HepG2 (cell line): ENCODE data around the gene TBX21. TPM values are rescaled to one million over a fixed set of nuclear protein-coding genes. Genes with fewer than 3 reads are reported as not detected.

Experiments used
- E2F5 ChIP-seq: sonication (generic); formaldehyde crosslinking; conservative IDR thresholded peaks from 2 replicates; pipeline ENCODE4 v1.4.0; 2020; ENCODE audit warnings: missing genetic modification reagents
- KAT7 ChIP-seq: IDR thresholded peaks from 2 replicates; pipeline ENCODE4 v1.6.1; 2018; ENCODE audit warnings: borderline replicate concordance, missing compliant biosample characterization
- KDM3A ChIP-seq: IDR thresholded peaks from 2 replicates; pipeline ENCODE4 v1.6.1; 2018; ENCODE audit warnings: low read depth, missing compliant biosample characterization
- LBX2 ChIP-seq: sonication (generic); formaldehyde crosslinking; IDR thresholded peaks from 2 replicates; pipeline ENCODE4 v1.5.0; 2020; ENCODE audit warnings: missing genetic modification reagents, mild to moderate bottlenecking, borderline replicate concordance
- MAFF ChIP-seq: IDR thresholded peaks from 2 replicates; pipeline ENCODE4 v1.6.1; 2011; ENCODE audit warnings: low read depth, low read length, improper control_type of control experiment
- MED1 ChIP-seq: sonication (generic); formaldehyde crosslinking; IDR thresholded peaks from 2 replicates; pipeline ENCODE4 v1.4.0; 2020; ENCODE audit warnings: missing genetic modification reagents
- NCOA1 ChIP-seq: sonication (generic); formaldehyde crosslinking; IDR thresholded peaks from 2 replicates; pipeline ENCODE4 v1.9.0; 2021; ENCODE audit warnings: missing genetic modification reagents
- SCMH1 ChIP-seq: sonication (generic); formaldehyde crosslinking; IDR thresholded peaks from 2 replicates; pipeline ENCODE4 v1.9.0; 2021; ENCODE audit warnings: missing genetic modification reagents, mild to moderate bottlenecking, borderline replicate concordance
- SNAPC2 ChIP-seq: sonication (generic); formaldehyde crosslinking; IDR thresholded peaks from 2 replicates; pipeline ENCODE4 v1.8.1; 2022; ENCODE audit warnings: mild to moderate bottlenecking, missing genetic modification reagents
- TFDP2 ChIP-seq: sonication (generic); formaldehyde crosslinking; IDR thresholded peaks from 2 replicates; pipeline ENCODE4 v1.4.0; 2020; ENCODE audit warnings: missing genetic modification reagents
- ZBED4 ChIP-seq: sonication (generic); formaldehyde crosslinking; IDR thresholded peaks from 2 replicates; pipeline ENCODE4 v1.4.0; 2020; ENCODE audit warnings: missing genetic modification reagents, borderline replicate concordance
- ZNF33A ChIP-seq: sonication (generic); formaldehyde crosslinking; IDR thresholded peaks from 2 replicates; pipeline ENCODE4 v1.5.1; 2020; ENCODE audit warnings: missing genetic modification reagents, mild to moderate bottlenecking, moderate library complexity, borderline replicate concordance
- ZNF503 ChIP-seq: sonication (generic); formaldehyde crosslinking; IDR thresholded peaks from 2 replicates; pipeline ENCODE4 v1.4.0; 2020; ENCODE audit warnings: missing genetic modification reagents
- ZNF678 ChIP-seq: sonication (generic); formaldehyde crosslinking; IDR thresholded peaks from 2 replicates; pipeline ENCODE4 v1.4.0; 2020; ENCODE audit warnings: mild to moderate bottlenecking, missing genetic modification reagents
- ZSCAN20 ChIP-seq: sonication (generic); formaldehyde crosslinking; IDR thresholded peaks from 2 replicates; pipeline ENCODE4 v1.4.0; 2020; ENCODE audit warnings: missing genetic modification reagents, mild to moderate bottlenecking, borderline replicate concordance
- polyA plus RNA-seq, 8 experiments: library from polyadenylated mRNA; depleted of rRNA in 3 of 8; stranded (reverse) in 7 of 8; unstranded in 1 of 8; fragments of >200 nt; fragmentation: Illumina TruSeq in 4 of 8; extraction: Trizol in 4 of 8; gene quantifications; 2 replicates each; pipeline versions ENCODE4 v1.2.1 to v1.2.3, GENCODE V29; 2011 to 2016; ENCODE audit warnings: low read depth in 4 of 8, missing spikeins in 1 of 8, mixed read lengths in 1 of 8; ENCODE audit not compliant: insufficient read depth in 1 of 8
- total RNA-seq, 5 experiments: library from RNA; depleted of rRNA; stranded (reverse); fragments of >200 nt; fragmentation: Illumina TruSeq; extraction: Trizol; gene quantifications; 2 replicates each; pipeline ENCODE4 v1.2.3, GENCODE V29; 2016; ENCODE audit warnings: low read depth in 1 of 5
- TF ChIP-seq, protein P1 (sequence below): sonication (generic); formaldehyde crosslinking; IDR thresholded peaks from 2 replicates; pipeline ENCODE4 v1.4.0; 2020; ENCODE audit warnings: mild to moderate bottlenecking, missing genetic modification reagents
- TF ChIP-seq, protein P2 (sequence below): sonication (generic); formaldehyde crosslinking; IDR thresholded peaks from 2 replicates; pipeline ENCODE4 v1.8.1; 2023; ENCODE audit warnings: missing genetic modification reagents, inconsistent platforms, borderline replicate concordance

The TBX21 gene
- total and polyA plus RNA-seq, 2 of the 13 experiments (the other 11 are each of a cell fraction or from before 2014, with no cell fraction given), result not detected

DNA sequence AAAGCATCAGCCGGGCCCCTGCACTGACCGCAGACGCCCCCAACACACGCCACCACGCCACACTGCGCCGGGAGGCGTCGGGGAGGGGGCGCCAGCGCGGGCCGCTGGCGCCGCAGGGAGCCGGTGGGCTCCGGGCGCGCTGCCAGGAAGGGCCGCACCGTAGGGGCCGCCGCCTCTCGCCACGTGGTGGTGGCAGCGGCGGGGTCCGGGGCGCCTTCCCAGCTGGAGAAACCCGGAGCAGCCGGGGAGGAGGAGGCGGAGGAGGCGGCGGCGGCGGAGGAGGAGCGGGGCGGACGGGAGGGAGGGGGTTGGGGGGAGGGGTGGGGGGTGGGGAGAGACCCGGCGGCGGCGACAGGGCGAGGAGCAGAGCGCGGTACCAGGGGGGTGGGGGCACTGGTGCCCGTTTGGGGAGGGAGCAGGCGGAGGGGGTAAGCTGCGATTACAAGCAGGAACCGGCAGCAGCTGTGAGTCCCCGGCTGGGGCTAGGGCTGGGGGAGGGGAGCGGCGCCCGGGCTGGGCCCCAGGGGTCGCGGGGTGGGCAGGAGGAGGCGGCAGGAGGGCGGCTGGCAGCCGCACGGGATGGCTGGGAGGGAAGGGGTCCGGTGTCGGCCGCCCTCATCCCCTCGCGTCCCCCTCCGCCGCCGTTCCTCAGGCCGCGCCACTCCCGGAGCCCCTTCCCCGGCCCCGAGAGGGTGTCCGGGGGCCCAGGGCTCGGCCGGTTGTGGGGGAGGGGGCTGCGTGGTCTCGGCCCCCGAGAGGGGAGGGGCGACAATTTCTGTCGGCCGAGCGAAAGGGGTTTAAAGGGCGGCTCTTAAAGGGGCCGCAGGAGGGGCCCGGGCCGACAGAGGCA, 39.1 kb upstream of the TBX21 start, which contains the start of gene TBKBP1 (continued):
- TF ChIP-seq ZNF33A (CRISPR knock-in tag) (no peak), ZBED4 (no peak), E2F5 (CRISPR knock-in tag) (no peak), ZNF503 (no peak), SCMH1 (CRISPR knock-in tag) (no peak), MED1 (CRISPR knock-in tag) (0 out of 2 replicates have a peak, but pooled peaks have one; percentile 17), TFDP2 (CRISPR knock-in tag) (no peak), KDM3A (CRISPR knock-in tag) (no peak), LBX2 (CRISPR knock-in tag) (no peak), KAT7 (CRISPR knock-in tag) (no peak), SNAPC2 (CRISPR knock-in tag) (no peak), ZNF678 (CRISPR knock-in tag) (no peak), ZSCAN20 (CRISPR knock-in tag) (no peak), MAFF (no peak), NCOA1 (CRISPR knock-in tag) (0 out of 2 replicates have a peak, but pooled peaks have one; percentile 30)
- TF ChIP-seq, protein P1, sequence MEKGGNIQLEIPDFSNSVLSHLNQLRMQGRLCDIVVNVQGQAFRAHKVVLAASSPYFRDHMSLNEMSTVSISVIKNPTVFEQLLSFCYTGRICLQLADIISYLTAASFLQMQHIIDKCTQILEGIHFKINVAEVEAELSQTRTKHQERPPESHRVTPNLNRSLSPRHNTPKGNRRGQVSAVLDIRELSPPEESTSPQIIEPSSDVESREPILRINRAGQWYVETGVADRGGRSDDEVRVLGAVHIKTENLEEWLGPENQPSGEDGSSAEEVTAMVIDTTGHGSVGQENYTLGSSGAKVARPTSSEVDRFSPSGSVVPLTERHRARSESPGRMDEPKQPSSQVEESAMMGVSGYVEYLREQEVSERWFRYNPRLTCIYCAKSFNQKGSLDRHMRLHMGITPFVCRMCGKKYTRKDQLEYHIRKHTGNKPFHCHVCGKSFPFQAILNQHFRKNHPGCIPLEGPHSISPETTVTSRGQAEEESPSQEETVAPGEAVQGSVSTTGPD (CRISPR knock-in tag), result no peak
- TF ChIP-seq, protein P2, sequence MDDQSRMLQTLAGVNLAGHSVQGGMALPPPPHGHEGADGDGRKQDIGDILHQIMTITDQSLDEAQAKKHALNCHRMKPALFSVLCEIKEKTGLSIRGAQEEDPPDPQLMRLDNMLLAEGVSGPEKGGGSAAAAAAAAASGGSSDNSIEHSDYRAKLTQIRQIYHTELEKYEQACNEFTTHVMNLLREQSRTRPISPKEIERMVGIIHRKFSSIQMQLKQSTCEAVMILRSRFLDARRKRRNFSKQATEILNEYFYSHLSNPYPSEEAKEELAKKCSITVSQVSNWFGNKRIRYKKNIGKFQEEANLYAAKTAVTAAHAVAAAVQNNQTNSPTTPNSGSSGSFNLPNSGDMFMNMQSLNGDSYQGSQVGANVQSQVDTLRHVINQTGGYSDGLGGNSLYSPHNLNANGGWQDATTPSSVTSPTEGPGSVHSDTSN (CRISPR knock-in tag), result no peak
